ENCODE results near the gene CMIP. TPM values are rescaled to one million over a fixed set of nuclear protein-coding genes. Genes with fewer than 3 reads are reported as not detected.

The CMIP gene
- polyA plus RNA-seq, 1 of the 3 experiments (the other 2 are of a cell fraction), result 5.4 TPM

DNA sequence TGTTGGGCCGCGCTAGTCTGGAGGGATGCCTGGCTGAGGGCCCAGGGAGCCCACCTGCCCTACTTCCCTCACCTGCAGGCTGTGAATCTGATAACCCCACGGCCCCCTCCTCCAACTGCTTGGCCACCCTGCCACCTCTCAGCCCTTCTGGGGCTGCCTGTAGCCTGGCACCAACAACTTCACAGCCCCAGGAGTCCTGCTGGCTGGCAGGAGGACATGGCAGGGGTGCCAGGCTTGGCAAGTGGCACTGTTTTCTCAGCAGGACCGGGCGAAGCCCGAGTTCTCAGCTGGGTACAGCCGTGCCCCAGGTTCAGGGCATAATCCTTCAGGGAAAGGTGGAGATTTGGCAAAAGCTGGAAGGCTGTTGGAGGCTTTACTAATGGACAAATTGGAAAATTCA is 129.6 kb downstream of the CMIP start:
- peaks cover 9% of the 10 kb centered on the region; the same call in 1 of the 2 replicates for H3K79me2 ChIP-seq (ENCODE audit: insufficient read depth)
- WGBS (ENCODE audit: low lambda C conversion rate), result 88% methylated on average over 7 of the region's 7 CpGs
- H3K27me3 ChIP-seq (ENCODE audit: insufficient read depth), result no peaks in the 10 kb centered on the region
- no peaks in the 10 kb centered on the region for H4K20me1 ChIP-seq (ENCODE audit: insufficient read depth)
- H3K9me2 ChIP-seq, result no peaks in the 10 kb centered on the region
- CTCF ChIA-PET, result interaction anchor here (2.0 kb wide), 1 partner anchor 49 kb away, joined by 4 read pairs; no protein-coding TSS in a partner anchor
- no peak overlapping the region for H3K9ac ChIP-seq
- POLR2A ChIA-PET, result no interaction called here
- H3K36me3 ChIP-seq (replicated peaks in 1 of 2; ENCODE audit: control insufficient read depth in 1 of 2, insufficient read depth in 2 of 2, low read length in 1 of 2), result no peaks in the 10 kb centered on the region
- H3K27ac ChIP-seq (ENCODE audit: low read depth in 2 of 2, low read length in 1 of 2), result no peak overlapping the region
- peaks cover 0 to 2% of the 10 kb centered on the region in 2 experiments; a peak in 1 of 4 replicates for H3K4me1 ChIP-seq (ENCODE audit: control insufficient read depth in 1 of 2, insufficient read depth in 2 of 2, low read depth in 1 of 2, low read length in 1 of 2)
- H3K9me3 ChIP-seq, result no peaks in the 10 kb centered on the region
- no peak for DNase-seq
- H3K4me2 ChIP-seq, result no peak overlapping the region
- H3F3A ChIP-seq (replicated peaks; ENCODE audit: insufficient read depth), result no peaks in the 10 kb centered on the region
- H2AFZ ChIP-seq (ENCODE audit: low read depth), result no peak overlapping the region
- TF ChIP-seq GABPA (IDR thresholded peaks at IDR 0.05; ENCODE audit: low read depth), result no peak
- TF ChIP-seq TAF1 (IDR thresholded peaks at IDR 0.05; ENCODE audit: borderline replicate concordance, low read depth, low read length), result no peak
- TF ChIP-seq, protein P1, sequence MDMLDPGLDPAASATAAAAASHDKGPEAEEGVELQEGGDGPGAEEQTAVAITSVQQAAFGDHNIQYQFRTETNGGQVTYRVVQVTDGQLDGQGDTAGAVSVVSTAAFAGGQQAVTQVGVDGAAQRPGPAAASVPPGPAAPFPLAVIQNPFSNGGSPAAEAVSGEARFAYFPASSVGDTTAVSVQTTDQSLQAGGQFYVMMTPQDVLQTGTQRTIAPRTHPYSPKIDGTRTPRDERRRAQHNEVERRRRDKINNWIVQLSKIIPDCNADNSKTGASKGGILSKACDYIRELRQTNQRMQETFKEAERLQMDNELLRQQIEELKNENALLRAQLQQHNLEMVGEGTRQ (IDR thresholded peaks at IDR 0.05; ENCODE audit: borderline replicate concordance, low read depth, low read length), result no peak
- no peak for TF ChIP-seq FOSL2 (IDR thresholded peaks at IDR 0.05; ENCODE audit: borderline replicate concordance, low read depth)
- no peak for TF ChIP-seq GATA2 (CRISPR knock-in tag; IDR thresholded peaks at IDR 0.05)
- no peak for TF ChIP-seq NFIC (IDR thresholded peaks at IDR 0.05; ENCODE audit: borderline replicate concordance)
- no peak for TF ChIP-seq EZH2phosphoT487 (IDR thresholded peaks at IDR 0.05; ENCODE audit: borderline replicate concordance, low read depth)
- no peak for TF ChIP-seq TEAD4 (IDR thresholded peaks at IDR 0.05; ENCODE audit: borderline replicate concordance, insufficient read depth)
- no peak overlapping the region for H3K4me3 ChIP-seq (ENCODE audit: low read depth in 2 of 2, low read length in 1 of 2)

DNA sequence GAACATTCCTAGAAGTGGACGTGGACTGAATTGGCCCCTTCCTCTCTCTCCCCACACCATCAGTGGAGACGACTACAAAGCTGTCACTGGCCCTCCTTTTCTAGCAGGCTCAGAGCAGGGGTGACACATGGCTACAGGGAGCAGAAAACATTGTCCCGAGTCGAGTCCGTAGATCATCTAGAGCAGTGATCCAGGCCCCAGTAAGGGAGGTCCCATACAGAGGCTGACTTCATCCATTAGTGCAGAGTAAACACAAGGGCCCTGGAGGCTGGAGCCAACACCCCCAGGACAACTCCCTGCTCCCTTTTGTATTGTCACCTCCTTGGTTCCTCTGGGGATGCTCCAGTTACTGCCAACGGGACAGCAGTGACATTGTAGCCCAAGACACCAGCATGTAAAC is 130.7 kb downstream of the CMIP start:
- ChIA-PET CTCF (interaction anchor here (2.0 kb wide), 1 partner anchor 48 kb away, joined by 4 read pairs; no protein-coding TSS in a partner anchor), POLR2A (no interaction called here)
- Histone ChIP-seq H3K27ac (ENCODE audit: low read depth in 2 of 2, low read length in 1 of 2) (no peak overlapping the region), H3K4me2 (no peak overlapping the region), H3F3A (replicated peaks; ENCODE audit: insufficient read depth) (no peaks in the 10 kb centered on the region), H3K9ac (no peak overlapping the region), H3K4me1 (ENCODE audit: control insufficient read depth in 1 of 2, insufficient read depth in 2 of 2, low read depth in 1 of 2, low read length in 1 of 2) (no peaks in the 10 kb centered on the region; a peak in 1 of 4 replicates), H3K9me2 (no peaks in the 10 kb centered on the region), H2AFZ (ENCODE audit: low read depth) (no peak overlapping the region), H3K9me3 (no peaks in the 10 kb centered on the region), H3K27me3 (ENCODE audit: insufficient read depth) (no peaks in the 10 kb centered on the region), H3K36me3 (replicated peaks in 1 of 2; ENCODE audit: control insufficient read depth in 1 of 2, insufficient read depth in 2 of 2, low read length in 1 of 2) (no peaks in the 10 kb centered on the region), H3K4me3 (ENCODE audit: low read depth in 2 of 2, low read length in 1 of 2) (no peak overlapping the region), H3K79me2 (ENCODE audit: insufficient read depth) (no peaks in the 10 kb centered on the region; the same call in 1 of the 2 replicates), H4K20me1 (ENCODE audit: insufficient read depth) (no peaks in the 10 kb centered on the region)
- TF ChIP-seq RAD21 (IDR thresholded peaks at IDR 0.05; ENCODE audit: low read length) (no peak), RCOR1 (IDR thresholded peaks at IDR 0.05; ENCODE audit: low read length) (no peak), SMC3 (IDR thresholded peaks at IDR 0.05; ENCODE audit: low read depth, low read length) (no peak)
- WGBS (ENCODE audit: low lambda C conversion rate), result 87% methylated on average over 3 of the region's 6 CpGs
- no peak for DNase-seq

DNA sequence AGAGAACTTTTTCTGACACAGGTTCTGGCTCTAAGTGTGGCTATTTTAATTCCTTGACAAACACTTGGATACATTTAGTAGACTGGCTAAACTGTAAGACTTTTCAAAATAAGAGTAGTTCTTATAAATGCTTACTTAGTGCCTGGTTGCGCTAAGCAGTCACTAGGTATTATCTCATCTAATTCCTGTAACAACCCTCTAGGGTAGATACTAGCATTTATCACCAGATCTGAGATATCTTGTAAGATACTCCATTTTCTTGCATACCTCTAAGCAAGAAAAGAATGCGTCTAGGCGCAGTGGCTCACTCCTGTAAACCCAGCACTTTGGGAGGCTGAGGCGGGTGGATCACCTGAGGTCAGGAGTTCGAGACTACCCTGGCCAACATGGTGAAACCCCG is 131.2 kb downstream of the CMIP start:
- Histone ChIP-seq H4K20me1 (ENCODE audit: insufficient read depth) (no peaks in the 10 kb centered on the region), H3K9me2 (no peaks in the 10 kb centered on the region), H3K9ac (no peak overlapping the region), H2AFZ (ENCODE audit: low read depth) (no peak overlapping the region), H3K27me3 (ENCODE audit: insufficient read depth) (no peaks in the 10 kb centered on the region), H3K4me3 (ENCODE audit: low read depth in 2 of 2, low read length in 1 of 2) (no peak overlapping the region), H3F3A (replicated peaks; ENCODE audit: insufficient read depth) (no peaks in the 10 kb centered on the region), H3K4me1 (ENCODE audit: control insufficient read depth in 1 of 2, insufficient read depth in 2 of 2, low read depth in 1 of 2, low read length in 1 of 2) (no peaks in the 10 kb centered on the region; a peak in 1 of 4 replicates), H3K36me3 (replicated peaks in 1 of 2; ENCODE audit: control insufficient read depth in 1 of 2, insufficient read depth in 2 of 2, low read length in 1 of 2) (no peaks in the 10 kb centered on the region), H3K9me3 (no peaks in the 10 kb centered on the region), H3K4me2 (no peak overlapping the region), H3K27ac (ENCODE audit: low read depth in 2 of 2, low read length in 1 of 2) (no peak overlapping the region), H3K79me2 (ENCODE audit: insufficient read depth) (no peaks in the 10 kb centered on the region; the same call in 1 of the 2 replicates)
- DNase-seq, result no peak
- POLR2A ChIA-PET, result no interaction called here
- 94% methylated on average over 6 of the region's 6 CpGs for WGBS (ENCODE audit: low lambda C conversion rate)
- CTCF ChIA-PET, result no interaction called here
- TF ChIP-seq SIN3A (IDR thresholded peaks at IDR 0.05; ENCODE audit: borderline replicate concordance, low read depth, low read length) (no peak), TAF1 (IDR thresholded peaks at IDR 0.05; ENCODE audit: borderline replicate concordance, low read depth, low read length) (no peak), FOXJ3 (CRISPR knock-in tag; IDR thresholded peaks at IDR 0.05) (no peak), YY1 (IDR thresholded peaks at IDR 0.05; ENCODE audit: low read depth) (no peak)
- TF ChIP-seq, protein P2, sequence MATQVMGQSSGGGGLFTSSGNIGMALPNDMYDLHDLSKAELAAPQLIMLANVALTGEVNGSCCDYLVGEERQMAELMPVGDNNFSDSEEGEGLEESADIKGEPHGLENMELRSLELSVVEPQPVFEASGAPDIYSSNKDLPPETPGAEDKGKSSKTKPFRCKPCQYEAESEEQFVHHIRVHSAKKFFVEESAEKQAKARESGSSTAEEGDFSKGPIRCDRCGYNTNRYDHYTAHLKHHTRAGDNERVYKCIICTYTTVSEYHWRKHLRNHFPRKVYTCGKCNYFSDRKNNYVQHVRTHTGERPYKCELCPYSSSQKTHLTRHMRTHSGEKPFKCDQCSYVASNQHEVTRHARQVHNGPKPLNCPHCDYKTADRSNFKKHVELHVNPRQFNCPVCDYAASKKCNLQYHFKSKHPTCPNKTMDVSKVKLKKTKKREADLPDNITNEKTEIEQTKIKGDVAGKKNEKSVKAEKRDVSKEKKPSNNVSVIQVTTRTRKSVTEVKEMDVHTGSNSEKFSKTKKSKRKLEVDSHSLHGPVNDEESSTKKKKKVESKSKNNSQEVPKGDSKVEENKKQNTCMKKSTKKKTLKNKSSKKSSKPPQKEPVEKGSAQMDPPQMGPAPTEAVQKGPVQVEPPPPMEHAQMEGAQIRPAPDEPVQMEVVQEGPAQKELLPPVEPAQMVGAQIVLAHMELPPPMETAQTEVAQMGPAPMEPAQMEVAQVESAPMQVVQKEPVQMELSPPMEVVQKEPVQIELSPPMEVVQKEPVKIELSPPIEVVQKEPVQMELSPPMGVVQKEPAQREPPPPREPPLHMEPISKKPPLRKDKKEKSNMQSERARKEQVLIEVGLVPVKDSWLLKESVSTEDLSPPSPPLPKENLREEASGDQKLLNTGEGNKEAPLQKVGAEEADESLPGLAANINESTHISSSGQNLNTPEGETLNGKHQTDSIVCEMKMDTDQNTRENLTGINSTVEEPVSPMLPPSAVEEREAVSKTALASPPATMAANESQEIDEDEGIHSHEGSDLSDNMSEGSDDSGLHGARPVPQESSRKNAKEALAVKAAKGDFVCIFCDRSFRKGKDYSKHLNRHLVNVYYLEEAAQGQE (IDR thresholded peaks at IDR 0.05; ENCODE audit: low read depth, low read length), result no peak

All from SK-N-SH (cell line).